Sigmoid colon (tissue), 4 donors: Measurements from ENCODE around the gene EGLN3.

Source experiments
- POLR2A ChIP-seq, 2 donors: fragments of 450-650 bp; IDR thresholded peaks; one replicate each; pipeline ENCODE4 v1.6.1; 2016; ENCODE audit warnings: antibody characterized with exemption in 2 of 2, mild to moderate bottlenecking in 2 of 2, moderate library complexity in 2 of 2
- POLR2AphosphoS5 ChIP-seq, 4 donors: sonication (generic); formaldehyde crosslinking; IDR thresholded peaks; one replicate each; pipeline ENCODE4 v1.6.1; 2017; ENCODE audit warnings: antibody characterized with exemption in 4 of 4
- TF ChIP-seq, protein P1 (sequence below), 4 experiments: fragments of 450-650 bp in 3 of 4; fragments of 200-600 bp in 1 of 4; IDR thresholded peaks; one replicate each; pipeline ENCODE4 v1.5.1; 2016 to 2019; ENCODE audit warnings: antibody characterized with exemption in 4 of 4, mild to moderate bottlenecking in 3 of 4, moderate library complexity in 2 of 4

DNA sequence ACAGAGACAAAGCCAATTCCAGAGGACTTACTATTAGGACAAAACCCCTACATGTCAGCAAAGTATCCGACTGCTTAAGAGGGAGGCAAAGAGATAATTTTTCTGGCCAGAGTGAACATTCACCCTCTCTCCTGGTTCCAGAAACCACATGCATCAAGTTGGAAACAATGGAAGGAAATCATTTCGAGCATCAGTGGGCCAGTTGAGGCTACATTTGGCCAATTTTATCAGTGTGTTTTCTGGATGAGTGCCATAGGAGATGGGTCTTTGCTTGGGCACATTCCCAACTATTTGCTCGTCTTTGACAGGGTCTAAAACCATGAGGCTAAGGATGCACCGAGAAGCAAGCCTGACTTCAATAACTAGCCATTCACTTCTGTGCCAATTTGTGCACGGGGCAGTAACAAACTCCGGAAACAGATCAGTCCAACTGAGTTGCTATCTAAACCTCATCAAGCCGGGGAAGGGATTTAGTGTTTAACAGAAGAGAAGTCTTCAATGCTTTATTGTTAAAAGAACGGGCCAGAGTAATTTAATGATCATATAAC lies 17.4 kb downstream of the EGLN3 start:
- TF ChIP-seq POLR2A (IDR thresholded peaks at IDR 0.05) (no peak), POLR2AphosphoS5 (IDR thresholded peaks at IDR 0.05) (no peak)
- TF ChIP-seq, protein P1, sequence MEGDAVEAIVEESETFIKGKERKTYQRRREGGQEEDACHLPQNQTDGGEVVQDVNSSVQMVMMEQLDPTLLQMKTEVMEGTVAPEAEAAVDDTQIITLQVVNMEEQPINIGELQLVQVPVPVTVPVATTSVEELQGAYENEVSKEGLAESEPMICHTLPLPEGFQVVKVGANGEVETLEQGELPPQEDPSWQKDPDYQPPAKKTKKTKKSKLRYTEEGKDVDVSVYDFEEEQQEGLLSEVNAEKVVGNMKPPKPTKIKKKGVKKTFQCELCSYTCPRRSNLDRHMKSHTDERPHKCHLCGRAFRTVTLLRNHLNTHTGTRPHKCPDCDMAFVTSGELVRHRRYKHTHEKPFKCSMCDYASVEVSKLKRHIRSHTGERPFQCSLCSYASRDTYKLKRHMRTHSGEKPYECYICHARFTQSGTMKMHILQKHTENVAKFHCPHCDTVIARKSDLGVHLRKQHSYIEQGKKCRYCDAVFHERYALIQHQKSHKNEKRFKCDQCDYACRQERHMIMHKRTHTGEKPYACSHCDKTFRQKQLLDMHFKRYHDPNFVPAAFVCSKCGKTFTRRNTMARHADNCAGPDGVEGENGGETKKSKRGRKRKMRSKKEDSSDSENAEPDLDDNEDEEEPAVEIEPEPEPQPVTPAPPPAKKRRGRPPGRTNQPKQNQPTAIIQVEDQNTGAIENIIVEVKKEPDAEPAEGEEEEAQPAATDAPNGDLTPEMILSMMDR (IDR thresholded peaks at IDR 0.05): no peak
